HT1080 (cell line): ENCODE measurements around the gene SELENBP1. TPM values are rescaled to one million over a fixed set of nuclear protein-coding genes. Genes with fewer than 3 reads are reported as not detected.

Experiments
- total RNA-seq: library from RNA; depleted of rRNA; stranded (reverse); fragments of >200 nt; shearing (Covaris generic); gene quantifications from 2 replicates; pipeline ENCODE4 v1.2.3, GENCODE V29; 2014; rRNA removed

Gene SELENBP1
- total RNA-seq, 1 experiment from 2014 or later = not detected

Other genes with a start within 250 kb of the SELENBP1 start
- 0.80 and 1.5 TPM in 2 replicates for gene SEMA6C, start 226.1 kb downstream of the SELENBP1 start, total RNA-seq
- not detected in 2 replicates for gene TNFAIP8L2, start 216.1 kb downstream of the SELENBP1 start, total RNA-seq
- 8.6 and 9.4 TPM in 2 replicates for gene LYSMD1, start 206.8 kb downstream of the SELENBP1 start, total RNA-seq
- gene SCNM1, start 206.6 kb downstream of the SELENBP1 start, total RNA-seq = 60.9 and 69.6 TPM in 2 replicates
- gene TMOD4, start 196.7 kb downstream of the SELENBP1 start, total RNA-seq = 0.27 and 0.87 TPM in 2 replicates
- gene VPS72, start 182.5 kb downstream of the SELENBP1 start, total RNA-seq = 52.9 and 59.3 TPM in 2 replicates
- 40.7 and 49.6 TPM in 2 replicates for gene PIP5K1A, start 174.2 kb downstream of the SELENBP1 start, total RNA-seq
- gene PSMD4, start 118.0 kb downstream of the SELENBP1 start, total RNA-seq = 233 and 234 TPM in 2 replicates
- gene ZNF687, start 90.4 kb downstream of the SELENBP1 start, total RNA-seq = 17.6 and 22.2 TPM in 2 replicates
- gene PI4KB, start 45.3 kb downstream of the SELENBP1 start, total RNA-seq = 37.8 and 50.0 TPM in 2 replicates
- gene RFX5, start 25.5 kb downstream of the SELENBP1 start, total RNA-seq = 34.8 and 46.4 TPM in 2 replicates
- 526 and 564 TPM in 2 replicates for gene PSMB4, start 26.9 kb upstream of the SELENBP1 start, total RNA-seq
- 13.0 and 27.6 TPM in 2 replicates for gene POGZ, start 86.8 kb upstream of the SELENBP1 start, total RNA-seq
- gene CGN, start 138.7 kb upstream of the SELENBP1 start, total RNA-seq = 1.6 and 2.4 TPM in 2 replicates
- gene TUFT1, start 167.6 kb upstream of the SELENBP1 start, total RNA-seq = 7.2 and 9.3 TPM in 2 replicates
- 15.2 and 21.1 TPM in 2 replicates for gene SNX27, start 239.3 kb upstream of the SELENBP1 start, total RNA-seq